Skeletal muscle satellite cell (primary cell): ENCODE measurements around the gene OSBP2.
A peak's percentile ranks its signal among the peaks of the same experiment; 100 is the strongest.
"Not testable (repeated sequence)": the region's sequence is repeated elsewhere in the genome, so short reads cannot be mapped to it uniquely, and the experiment has no call there.

ENCODE experiments used
- H3K27me3 ChIP-seq: 2 replicates; pipeline ENCODE4 v1.7.0; 2013; ENCODE audit warnings: low read length; ENCODE audit not compliant: control insufficient read depth, insufficient read depth
- H3K36me3 ChIP-seq: 2 replicates; pipeline ENCODE4 v1.7.0; 2013; ENCODE audit warnings: mild to moderate bottlenecking, control low read depth, low read length; ENCODE audit not compliant: insufficient read depth
- H3K4me1 ChIP-seq: 2 replicates; pipeline ENCODE4 v1.7.0; 2013; ENCODE audit warnings: low read length; ENCODE audit not compliant: control insufficient read depth, insufficient read depth
- H3K4me2 ChIP-seq: 2 replicates; pipeline ENCODE4 v1.7.0; 2013; ENCODE audit warnings: mild to moderate bottlenecking, low read length
- H3K4me3 ChIP-seq: 2 replicates; pipeline ENCODE4 v1.7.0; 2013; ENCODE audit warnings: low read length
- H3K9ac ChIP-seq: 2 replicates; pipeline ENCODE4 v1.7.0; 2013; ENCODE audit warnings: mild to moderate bottlenecking, low read depth, low read length, moderate library complexity
- H3K9me3 ChIP-seq: replicated peaks from 2 replicates; pipeline ENCODE4 v1.7.0; 2013; ENCODE audit warnings: mild to moderate bottlenecking, control low read depth, low read length

Gene OSBP2

GRCh38 chr22:30770716-30771115 is 76.0 kb downstream of the OSBP2 start:
- Histone ChIP-seq H3K36me3 (no peaks in the 10 kb centered on the region), H3K27me3 (no peaks in the 10 kb centered on the region), H3K4me3 (no peak overlapping the region), H3K9me3 (no peaks in the 10 kb centered on the region), H3K9ac (no peak overlapping the region), H3K4me1 (no peaks in the 10 kb centered on the region), H3K4me2 (no peak overlapping the region)

- H3K36me3 ChIP-seq = no peaks in the 10 kb centered on the region
- no peak overlapping the region for H3K9ac ChIP-seq
- H3K4me1 ChIP-seq = peaks cover 5% of the 10 kb centered on the region
Measured at GRCh38 chr22:30773919-30774318, 79.2 kb downstream of the OSBP2 start.

GRCh38 chr22:30774566-30774965 is 79.9 kb downstream of the OSBP2 start:
- Histone ChIP-seq H3K4me2 (no peak overlapping the region), H3K9me3 (no peaks in the 10 kb centered on the region), H3K27me3 (no peaks in the 10 kb centered on the region), H3K4me1 (peaks cover 5% of the 10 kb centered on the region), H3K36me3 (no peaks in the 10 kb centered on the region), H3K9ac (no peak overlapping the region), H3K4me3 (no peak overlapping the region)

More at GRCh38 chr22:30773919-30774318, 79.2 kb downstream of the OSBP2 start:
- H3K4me3 ChIP-seq = no peak overlapping the region
- H3K9me3 ChIP-seq = no peaks in the 10 kb centered on the region
- H3K27me3 ChIP-seq = no peaks in the 10 kb centered on the region
- no peak overlapping the region for H3K4me2 ChIP-seq

- no peak overlapping the region for H3K4me3 ChIP-seq
- H3K27me3 ChIP-seq = no peaks in the 10 kb centered on the region
- no peak overlapping the region for H3K9ac ChIP-seq
- H3K4me2 ChIP-seq = no peak overlapping the region
- H3K36me3 ChIP-seq = no peaks in the 10 kb centered on the region
- H3K4me1 ChIP-seq = peaks cover 10% of the 10 kb centered on the region
- no peaks in the 10 kb centered on the region for H3K9me3 ChIP-seq
Measured at GRCh38 chr22:30776476-30776875, 81.8 kb downstream of the OSBP2 start.

GRCh38 chr22:30777146-30777545 is 82.5 kb downstream of the OSBP2 start:
- not testable (repeated sequence) for H3K27me3 ChIP-seq, H3K9ac ChIP-seq, H3K4me2 ChIP-seq, H3K36me3 ChIP-seq, H3K4me3 ChIP-seq, H3K9me3 ChIP-seq
- peaks cover 15% of the 10 kb centered on the region for H3K4me1 ChIP-seq

- no peak overlapping the region for H3K9ac ChIP-seq
- H3K27me3 ChIP-seq = no peaks in the 10 kb centered on the region
- no peak overlapping the region for H3K4me3 ChIP-seq
- peaks cover 15% of the 10 kb centered on the region for H3K4me1 ChIP-seq
- H3K9me3 ChIP-seq = no peaks in the 10 kb centered on the region
- no peaks in the 10 kb centered on the region for H3K36me3 ChIP-seq
- H3K4me2 ChIP-seq = no peak overlapping the region
Measured at GRCh38 chr22:30777587-30777986, 82.9 kb downstream of the OSBP2 start.

GRCh38 chr22:30778261-30778660 is 83.6 kb downstream of the OSBP2 start:
- H3K4me2 ChIP-seq = no peak overlapping the region
- no peaks in the 10 kb centered on the region for H3K27me3 ChIP-seq
- no peaks in the 10 kb centered on the region for H3K36me3 ChIP-seq
- no peak overlapping the region for H3K9ac ChIP-seq
- no peak overlapping the region for H3K4me3 ChIP-seq
- no peaks in the 10 kb centered on the region for H3K9me3 ChIP-seq
- peaks cover 15% of the 10 kb centered on the region for H3K4me1 ChIP-seq

GRCh38 chr22:30780026-30780425 is 85.4 kb downstream of the OSBP2 start:
- peaks cover 15% of the 10 kb centered on the region for H3K4me1 ChIP-seq
- H3K36me3 ChIP-seq = no peaks in the 10 kb centered on the region
- no peak overlapping the region for H3K4me3 ChIP-seq
- no peak overlapping the region for H3K4me2 ChIP-seq
- no peaks in the 10 kb centered on the region for H3K9me3 ChIP-seq
- no peak overlapping the region for H3K9ac ChIP-seq
- H3K27me3 ChIP-seq = no peaks in the 10 kb centered on the region

GRCh38 chr22:30781271-30781875 is 86.7 kb downstream of the OSBP2 start:
- Histone ChIP-seq H3K4me3 (no peak overlapping the region), H3K9me3 (no peaks in the 10 kb centered on the region), H3K4me1 (peaks cover 15% of the 10 kb centered on the region), H3K36me3 (no peaks in the 10 kb centered on the region), H3K4me2 (peak overlapping the region; percentile 39), H3K9ac (no peak overlapping the region), H3K27me3 (no peaks in the 10 kb centered on the region)

GRCh38 chr22:30782613-30783012 is 87.9 kb downstream of the OSBP2 start:
- Histone ChIP-seq H3K36me3 (no peaks in the 10 kb centered on the region), H3K4me1 (peaks cover 15% of the 10 kb centered on the region), H3K27me3 (no peaks in the 10 kb centered on the region), H3K9ac (no peak overlapping the region), H3K4me3 (no peak overlapping the region), H3K9me3 (no peaks in the 10 kb centered on the region), H3K4me2 (no peak overlapping the region)

- H3K27me3 ChIP-seq = no peaks in the 10 kb centered on the region
- no peaks in the 10 kb centered on the region for H3K9me3 ChIP-seq
- no peak overlapping the region for H3K9ac ChIP-seq
- H3K36me3 ChIP-seq = no peaks in the 10 kb centered on the region
- no peak overlapping the region for H3K4me3 ChIP-seq
- H3K4me2 ChIP-seq = no peak overlapping the region
- H3K4me1 ChIP-seq = peaks cover 15% of the 10 kb centered on the region
Measured at GRCh38 chr22:30783021-30783420, 88.3 kb downstream of the OSBP2 start.

- H3K4me2 ChIP-seq = no peak overlapping the region
- H3K4me3 ChIP-seq = no peak overlapping the region
- H3K9me3 ChIP-seq = no peaks in the 10 kb centered on the region
- H3K4me1 ChIP-seq = peaks cover 10% of the 10 kb centered on the region
- H3K36me3 ChIP-seq = no peaks in the 10 kb centered on the region
- H3K27me3 ChIP-seq = no peaks in the 10 kb centered on the region
- H3K9ac ChIP-seq = no peak overlapping the region
Measured at GRCh38 chr22:30785527-30785926, 90.9 kb downstream of the OSBP2 start.
